SK-N-SH (cell line): ENCODE measurements around the gene OR2J2. TPM values are rescaled to one million over a fixed set of nuclear protein-coding genes. Genes with fewer than 3 reads are reported as not detected.
"Not testable (repeated sequence)": the region's sequence is repeated elsewhere in the genome, so short reads cannot be mapped to it uniquely, and the experiment has no call there.

ENCODE experiments used
- CTCF ChIA-PET: fragments of 300-600, 350-600 bp; formaldehyde crosslinking; extraction: SDS; loops from one replicate; lab custom pipeline; 2021; lab: Yijun Ruan, JAX
- POLR2A ChIA-PET: fragments of 350-600 bp; sonication (Branson Sonifier 250); formaldehyde crosslinking; extraction: SDS; loops from one replicate; lab custom pipeline; 2020; ENCODE audit warnings: antibody characterized with exemption, inconsistent platforms; lab: Yijun Ruan, JAX
- DNase-seq: peaks from one replicate; pipeline ENCODE4 v3.0.0; 2012
- H2AFZ ChIP-seq: fragments of 200-600 bp; sonication (generic); 2 replicates; pipeline ENCODE4 v1.8.1; 2016; ENCODE audit warnings: antibody characterized with exemption, mild to moderate bottlenecking, low read depth
- H3F3A ChIP-seq: fragments of 200-600 bp; sonication (generic); replicated peaks from 2 replicates; pipeline ENCODE3; 2016; ENCODE audit warnings: antibody characterized with exemption, mild to moderate bottlenecking; ENCODE audit not compliant: insufficient read depth
- H3K27ac ChIP-seq, 2 experiments: fragments of 200-500 bp in 1 of 2; fragments of 200-600 bp in 1 of 2; sonication (Bioruptor generic) in 1 of 2; sonication (generic), shearing (Covaris generic) in 1 of 2; 2 replicates each; pipeline versions ENCODE4 v1.5.1 to v1.6.1; 2014 to 2016; ENCODE audit warnings: low read depth in 2 of 2, inconsistent platforms in 1 of 2, low read length in 1 of 2, mild to moderate bottlenecking in 1 of 2, mixed read lengths in 1 of 2
- H3K27me3 ChIP-seq: fragments of 200-600 bp; sonication (generic), shearing (Covaris generic); 2 replicates; pipeline ENCODE4 v1.6.1; 2016; ENCODE audit warnings: mixed run types; ENCODE audit not compliant: insufficient read depth
- H3K36me3 ChIP-seq, 2 experiments: fragments of 200-500 bp in 1 of 2; fragments of 200-600 bp in 1 of 2; sonication (Bioruptor generic) in 1 of 2; sonication (generic) in 1 of 2; replicated peaks in 1 of 2; 2 replicates each; pipeline versions ENCODE3 to v1.5.1; 2014 to 2016; ENCODE audit warnings: low read length in 1 of 2, mild to moderate bottlenecking in 1 of 2; ENCODE audit not compliant: insufficient read depth in 2 of 2, control insufficient read depth in 1 of 2
- H3K4me1 ChIP-seq, 2 experiments: fragments of 200-500 bp in 1 of 2; fragments of 200-600 bp in 1 of 2; sonication (Bioruptor generic) in 1 of 2; sonication (generic), shearing (Covaris generic) in 1 of 2; 2 replicates each; pipeline versions ENCODE4 v1.5.1 to v1.6.1; 2014 to 2016; ENCODE audit warnings: low read depth in 1 of 2, low read length in 1 of 2, mixed run types in 1 of 2; ENCODE audit not compliant: insufficient read depth in 2 of 2, control insufficient read depth in 1 of 2
- H3K4me2 ChIP-seq: fragments of 200-600 bp; sonication (generic), shearing (Covaris generic); 2 replicates; pipeline ENCODE4 v1.6.1; 2017; ENCODE audit warnings: mixed run types
- H3K4me3 ChIP-seq, 2 experiments: fragments of 200-500 bp in 1 of 2; fragments of 200-600 bp in 1 of 2; sonication (Bioruptor generic) in 1 of 2; sonication (generic), shearing (Covaris generic) in 1 of 2; 2 replicates each; pipeline versions ENCODE4 v1.5.1 to v1.8.1; 2014 to 2016; ENCODE audit warnings: low read depth in 2 of 2, inconsistent platforms in 1 of 2, low read length in 1 of 2, mild to moderate bottlenecking in 1 of 2, mixed read lengths in 1 of 2, moderate library complexity in 1 of 2
- H3K79me2 ChIP-seq: fragments of 200-600 bp; sonication (generic); 2 replicates; pipeline ENCODE4 v1.8.1; 2017; ENCODE audit warnings: mild to moderate bottlenecking; ENCODE audit not compliant: insufficient read depth
- H3K9ac ChIP-seq: fragments of 200-600 bp; sonication (generic); 2 replicates; pipeline ENCODE4 v1.6.1; 2017; ENCODE audit warnings: mixed run types
- H3K9me2 ChIP-seq: fragments of 200-600 bp; sonication (generic); 2 replicates; pipeline ENCODE4 v1.6.1; 2017; ENCODE audit warnings: mixed run types
- H3K9me3 ChIP-seq: fragments of 200-600 bp; sonication (generic); 2 replicates; pipeline ENCODE4 v1.6.1; 2017; ENCODE audit warnings: mixed run types, mild to moderate bottlenecking, moderate library complexity
- H4K20me1 ChIP-seq: fragments of 200-600 bp; sonication (generic); 2 replicates; pipeline ENCODE4 v1.6.1; 2017; ENCODE audit warnings: mild to moderate bottlenecking, mixed run types; ENCODE audit not compliant: insufficient read depth
- EP300 ChIP-seq, 2 experiments: IDR thresholded peaks; 2 replicates each; pipeline versions ENCODE4 v1.4.0 to v1.6.1; 2012; ENCODE audit warnings: borderline replicate concordance in 1 of 2, low read depth in 1 of 2, low read length in 1 of 2
- EZH2phosphoT487 ChIP-seq: fragments of 200-600 bp; sonication (generic); IDR thresholded peaks from 2 replicates; pipeline ENCODE4 v1.6.1; 2017; ENCODE audit warnings: low read depth, mixed run types, mild to moderate bottlenecking, antibody characterized with exemption, moderate library complexity, borderline replicate concordance
- FOSL2 ChIP-seq: IDR thresholded peaks from 2 replicates; pipeline ENCODE4 v1.4.0; 2012; ENCODE audit warnings: low read depth, mild to moderate bottlenecking, moderate library complexity, borderline replicate concordance
- FOXJ3 ChIP-seq: sonication (generic); formaldehyde crosslinking; IDR thresholded peaks from 2 replicates; pipeline ENCODE4 v1.5.1; 2020; ENCODE audit warnings: mild to moderate bottlenecking, missing genetic modification reagents
- GABPA ChIP-seq: IDR thresholded peaks from 2 replicates; pipeline ENCODE4 v1.4.0; 2012; ENCODE audit warnings: low read depth, mild to moderate bottlenecking
- JUND ChIP-seq: IDR thresholded peaks from 2 replicates; pipeline ENCODE4 v1.4.0; 2012
- MEF2A ChIP-seq: IDR thresholded peaks from 2 replicates; pipeline ENCODE4 v1.4.0; 2012; ENCODE audit warnings: low read depth, borderline replicate concordance
- MXI1 ChIP-seq: IDR thresholded peaks from 2 replicates; pipeline ENCODE4 v1.6.1; 2012; ENCODE audit warnings: mild to moderate bottlenecking, low read depth, low read length, improper control_type of control experiment
- NFIC ChIP-seq: IDR thresholded peaks from 2 replicates; pipeline ENCODE4 v1.4.0; 2012; ENCODE audit warnings: borderline replicate concordance
- NRF1 ChIP-seq: IDR thresholded peaks from 2 replicates; pipeline ENCODE4 v1.6.1; 2012; ENCODE audit warnings: low read depth, mild to moderate bottlenecking, low read length
- RAD21 ChIP-seq: IDR thresholded peaks from 2 replicates; pipeline ENCODE4 v1.6.1; 2012; ENCODE audit warnings: mild to moderate bottlenecking, low read length
- RXRA ChIP-seq: IDR thresholded peaks from 2 replicates; pipeline ENCODE4 v1.4.0; 2012; ENCODE audit warnings: low read depth, mild to moderate bottlenecking, borderline replicate concordance
- SIN3A ChIP-seq: IDR thresholded peaks from 2 replicates; pipeline ENCODE4 v1.6.1; 2012; ENCODE audit warnings: low read depth, mild to moderate bottlenecking, low read length, moderate library complexity, borderline replicate concordance
- SMC3 ChIP-seq: IDR thresholded peaks from 2 replicates; pipeline ENCODE4 v1.6.1; 2012; ENCODE audit warnings: low read depth, low read length, improper control_type of control experiment
- TAF1 ChIP-seq: IDR thresholded peaks from 2 replicates; pipeline ENCODE4 v1.6.1; 2012; ENCODE audit warnings: low read depth, mild to moderate bottlenecking, low read length, moderate library complexity, borderline replicate concordance
- WGBS: methylation state at CpG from one replicate; pipeline ENCODE4 v1.1.6; 2017; ENCODE audit warnings: low lambda C conversion rate; 5-methylcytosine and 5-hydroxymethylcytosine counted together
- polyA plus RNA-seq, 3 experiments: library from polyadenylated mRNA; depleted of rRNA; stranded (reverse); fragments of >200 nt; gene quantifications; 2 replicates each; pipeline ENCODE4 v1.2.3, GENCODE V29; 2012
- TF ChIP-seq, protein P1 (sequence below): IDR thresholded peaks from 2 replicates; pipeline ENCODE4 v1.6.1; 2012; ENCODE audit warnings: mild to moderate bottlenecking, low read depth, low read length, moderate library complexity

Gene OR2J2
- polyA plus RNA-seq, 1 of the 3 experiments (the other 2 are of a cell fraction): not detected

DNA sequence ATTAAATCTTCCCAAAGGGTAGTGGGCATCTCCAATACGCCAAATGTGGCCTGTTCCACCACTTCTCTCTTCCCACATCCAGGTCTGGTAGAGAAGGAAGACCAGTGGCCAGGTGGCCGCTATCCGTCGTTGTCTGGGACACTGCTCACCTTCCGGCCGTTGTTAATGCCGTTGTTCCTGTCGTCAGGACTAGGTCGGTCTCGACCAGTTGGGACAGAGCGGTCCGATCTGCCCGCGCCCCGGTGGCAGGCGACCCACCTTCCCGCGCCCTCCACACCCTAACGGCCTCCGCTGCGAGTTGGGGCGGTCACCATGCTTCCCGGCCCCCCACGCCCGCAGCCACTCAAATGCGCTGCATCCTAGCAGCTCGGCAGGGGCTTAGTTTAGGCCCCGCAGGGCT is 5.1 kb upstream of the OR2J2 start:
- H3K4me3 ChIP-seq, H3K79me2 ChIP-seq, H3K9me2 ChIP-seq, H3K27me3 ChIP-seq, DNase-seq, H3K9me3 ChIP-seq, CTCF ChIA-PET, H4K20me1 ChIP-seq, H2AFZ ChIP-seq, H3K4me2 ChIP-seq, POLR2A ChIA-PET, H3K36me3 ChIP-seq, H3F3A ChIP-seq, H3K9ac ChIP-seq, H3K4me1 ChIP-seq, H3K27ac ChIP-seq: not testable (repeated sequence)
- WGBS: 33% methylated on average over 7 of the region's 28 CpGs

DNA sequence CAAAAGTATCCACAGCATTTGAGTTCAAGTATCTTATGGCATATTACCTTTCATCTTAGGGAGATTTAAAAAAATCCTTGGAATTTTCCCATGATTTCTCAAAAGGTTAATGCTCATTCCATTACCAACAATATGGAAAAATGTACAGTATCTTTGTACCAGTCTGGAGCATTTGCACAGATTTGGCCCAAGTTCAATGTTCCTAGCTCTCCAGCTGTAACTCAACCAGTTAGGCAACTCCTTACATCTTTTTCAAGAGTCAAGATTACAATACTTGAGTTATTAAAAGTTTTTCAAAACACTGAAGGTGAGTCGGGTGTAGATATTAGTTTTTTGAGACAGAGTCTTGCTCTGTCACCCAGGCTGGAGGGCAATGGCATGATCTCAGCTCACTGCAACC is 1.0 kb downstream of the OR2J2 start:
- Histone ChIP-seq H3K9me3 (no peaks in the 10 kb centered on the region), H3F3A (no peaks in the 10 kb centered on the region), H2AFZ (no peak overlapping the region), H3K27ac (no peak overlapping the region), H4K20me1 (no peaks in the 10 kb centered on the region), H3K27me3 (no peaks in the 10 kb centered on the region), H3K9me2 (no peaks in the 10 kb centered on the region), H3K9ac (no peak overlapping the region), H3K36me3 (no peaks in the 10 kb centered on the region), H3K4me2 (no peak overlapping the region), H3K4me1 (no peaks in the 10 kb centered on the region), H3K79me2 (no peaks in the 10 kb centered on the region), H3K4me3 (no peak overlapping the region)
- CTCF ChIA-PET: no interaction called here
- DNase-seq: no peak
- POLR2A ChIA-PET: no interaction called here
- TF ChIP-seq, protein P1, sequence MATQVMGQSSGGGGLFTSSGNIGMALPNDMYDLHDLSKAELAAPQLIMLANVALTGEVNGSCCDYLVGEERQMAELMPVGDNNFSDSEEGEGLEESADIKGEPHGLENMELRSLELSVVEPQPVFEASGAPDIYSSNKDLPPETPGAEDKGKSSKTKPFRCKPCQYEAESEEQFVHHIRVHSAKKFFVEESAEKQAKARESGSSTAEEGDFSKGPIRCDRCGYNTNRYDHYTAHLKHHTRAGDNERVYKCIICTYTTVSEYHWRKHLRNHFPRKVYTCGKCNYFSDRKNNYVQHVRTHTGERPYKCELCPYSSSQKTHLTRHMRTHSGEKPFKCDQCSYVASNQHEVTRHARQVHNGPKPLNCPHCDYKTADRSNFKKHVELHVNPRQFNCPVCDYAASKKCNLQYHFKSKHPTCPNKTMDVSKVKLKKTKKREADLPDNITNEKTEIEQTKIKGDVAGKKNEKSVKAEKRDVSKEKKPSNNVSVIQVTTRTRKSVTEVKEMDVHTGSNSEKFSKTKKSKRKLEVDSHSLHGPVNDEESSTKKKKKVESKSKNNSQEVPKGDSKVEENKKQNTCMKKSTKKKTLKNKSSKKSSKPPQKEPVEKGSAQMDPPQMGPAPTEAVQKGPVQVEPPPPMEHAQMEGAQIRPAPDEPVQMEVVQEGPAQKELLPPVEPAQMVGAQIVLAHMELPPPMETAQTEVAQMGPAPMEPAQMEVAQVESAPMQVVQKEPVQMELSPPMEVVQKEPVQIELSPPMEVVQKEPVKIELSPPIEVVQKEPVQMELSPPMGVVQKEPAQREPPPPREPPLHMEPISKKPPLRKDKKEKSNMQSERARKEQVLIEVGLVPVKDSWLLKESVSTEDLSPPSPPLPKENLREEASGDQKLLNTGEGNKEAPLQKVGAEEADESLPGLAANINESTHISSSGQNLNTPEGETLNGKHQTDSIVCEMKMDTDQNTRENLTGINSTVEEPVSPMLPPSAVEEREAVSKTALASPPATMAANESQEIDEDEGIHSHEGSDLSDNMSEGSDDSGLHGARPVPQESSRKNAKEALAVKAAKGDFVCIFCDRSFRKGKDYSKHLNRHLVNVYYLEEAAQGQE: no peak
- TF ChIP-seq SMC3 (no peak), FOSL2 (no peak), NRF1 (no peak)
- WGBS: 0% methylated on average over 1 of the region's 1 CpG

DNA sequence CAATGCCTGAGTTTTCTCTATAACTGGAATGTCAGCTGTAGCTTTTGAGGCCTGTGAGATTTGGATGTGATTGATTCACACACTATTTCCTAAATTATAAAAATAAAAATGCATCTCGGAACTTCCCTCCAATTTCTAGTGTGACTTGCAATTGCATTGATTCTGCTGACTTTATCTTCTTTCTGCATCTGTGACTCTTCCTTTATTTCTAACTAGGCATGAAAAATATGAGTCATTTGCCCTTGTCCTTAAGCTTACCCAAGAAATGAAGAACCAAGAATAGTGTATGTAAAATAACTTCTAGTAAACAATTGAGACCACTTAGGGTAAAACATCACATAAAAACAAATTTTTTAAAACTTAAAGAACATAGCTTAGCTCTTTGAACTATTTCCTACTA is 12.9 kb downstream of the OR2J2 start:
- TF ChIP-seq EZH2phosphoT487: no peak
- TF ChIP-seq NFIC: no peak
- TF ChIP-seq SMC3: no peak
- no peak for TF ChIP-seq EP300 (IDR thresholded peaks at IDR 0.05; ENCODE audit: borderline replicate concordance in 1 of 2, low read depth in 1 of 2, low read length in 1 of 2)
- TF ChIP-seq RXRA: no peak
- no peak for TF ChIP-seq SIN3A
- TF ChIP-seq TAF1: no peak
- no peak for TF ChIP-seq MEF2A
- TF ChIP-seq FOXJ3 (CRISPR knock-in tag): no peak
- TF ChIP-seq MXI1: no peak
- TF ChIP-seq JUND: no peak
- TF ChIP-seq RAD21: no peak
- no peak for TF ChIP-seq FOSL2
- no peak for TF ChIP-seq GABPA
- Histone ChIP-seq H3K27me3 (no peaks in the 10 kb centered on the region), H3K9ac (no peak overlapping the region), H3K4me1 (no peaks in the 10 kb centered on the region), H3K4me2 (no peak overlapping the region), H3K27ac (no peak overlapping the region), H2AFZ (no peak overlapping the region), H3F3A (no peaks in the 10 kb centered on the region), H3K79me2 (no peaks in the 10 kb centered on the region), H3K9me2 (no peaks in the 10 kb centered on the region), H3K36me3 (no peaks in the 10 kb centered on the region), H3K9me3 (no peaks in the 10 kb centered on the region), H3K4me3 (no peak overlapping the region), H4K20me1 (no peaks in the 10 kb centered on the region)
- POLR2A ChIA-PET: no interaction called here
- DNase-seq: no peak
- CTCF ChIA-PET: no interaction called here
- WGBS: 8% methylated on average over 1 of the region's 1 CpG

DNA sequence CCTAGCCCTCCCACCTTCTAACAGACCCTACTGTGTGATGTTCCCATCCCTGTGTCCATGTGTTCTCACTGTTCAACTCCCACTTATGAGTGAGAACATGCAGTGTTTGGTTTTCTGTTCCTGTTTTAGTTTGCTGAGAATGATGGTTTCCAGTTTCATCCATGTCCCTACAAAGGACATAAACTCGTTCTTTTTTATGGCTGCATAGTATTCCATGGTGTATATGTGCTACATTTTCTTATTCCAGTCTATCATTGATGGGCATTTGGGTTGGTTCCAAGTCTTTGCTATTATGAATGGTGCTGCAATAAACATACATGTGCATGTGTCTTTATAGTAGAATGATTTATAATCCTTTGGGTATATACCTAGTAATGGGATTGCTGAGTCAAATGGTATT is 18.0 kb downstream of the OR2J2 start:
- H3K9ac ChIP-seq, H3K4me3 ChIP-seq, H3K9me3 ChIP-seq, H3K9me2 ChIP-seq, H3K27me3 ChIP-seq, H3K79me2 ChIP-seq, H3K27ac ChIP-seq, H3K4me2 ChIP-seq, H3K36me3 ChIP-seq, POLR2A ChIA-PET, CTCF ChIA-PET, DNase-seq, H3K4me1 ChIP-seq, H3F3A ChIP-seq, H4K20me1 ChIP-seq, H2AFZ ChIP-seq: not testable (repeated sequence)
- 0% methylated on average over 1 of the region's 1 CpG for WGBS
